ENCODE results near the gene PTPRM.

The PTPRM gene

DNA sequence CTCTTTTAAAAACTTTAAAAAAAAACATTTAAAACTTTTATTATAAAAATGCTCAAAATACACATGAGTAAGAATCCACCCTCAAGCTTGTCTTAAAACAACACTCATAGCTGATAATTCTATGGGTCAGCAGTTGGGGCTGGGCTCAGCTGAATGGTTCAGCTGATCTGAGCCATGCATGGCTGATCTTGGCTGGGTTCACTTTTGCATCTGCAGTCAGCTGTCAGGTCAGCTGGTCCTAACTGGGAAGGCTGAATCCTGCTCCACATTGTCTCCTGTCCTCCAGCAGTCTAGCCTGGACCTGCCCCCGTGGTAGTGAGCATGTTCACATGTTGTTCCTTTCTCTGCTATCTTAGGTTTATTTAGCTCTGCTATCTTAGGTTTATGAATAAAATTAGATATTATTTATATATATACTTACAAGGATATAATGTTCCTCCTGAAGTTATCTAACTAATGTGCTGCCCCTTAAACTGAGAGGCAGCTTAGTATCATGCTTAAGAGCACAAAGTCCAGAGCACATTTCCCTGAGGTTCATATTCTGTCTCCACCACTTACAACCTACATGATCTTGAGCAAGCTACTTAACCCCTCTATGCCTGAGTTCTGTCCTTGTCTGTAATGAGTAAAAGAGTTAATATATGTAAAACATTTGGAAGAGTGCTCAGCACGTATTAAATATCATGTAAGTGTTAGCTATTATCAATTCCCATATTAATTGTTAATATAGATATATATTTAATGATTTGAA lies 309.4 kb downstream of the PTPRM start:
- intact Hi-C loops (cut with micrococcal nuclease): no loop called here
- Mint-ChIP-seq H3K27me3 (no peaks in the 10 kb centered on the region), H3K4me3 (no peak overlapping the region), H3K4me1 (ENCODE audit: low read depth) (no peaks in the 10 kb centered on the region), H3K36me3 (ENCODE audit: low read depth) (no peaks in the 10 kb centered on the region), H3K27ac (no peak overlapping the region), H3K9me3 (no peaks in the 10 kb centered on the region)

DNA sequence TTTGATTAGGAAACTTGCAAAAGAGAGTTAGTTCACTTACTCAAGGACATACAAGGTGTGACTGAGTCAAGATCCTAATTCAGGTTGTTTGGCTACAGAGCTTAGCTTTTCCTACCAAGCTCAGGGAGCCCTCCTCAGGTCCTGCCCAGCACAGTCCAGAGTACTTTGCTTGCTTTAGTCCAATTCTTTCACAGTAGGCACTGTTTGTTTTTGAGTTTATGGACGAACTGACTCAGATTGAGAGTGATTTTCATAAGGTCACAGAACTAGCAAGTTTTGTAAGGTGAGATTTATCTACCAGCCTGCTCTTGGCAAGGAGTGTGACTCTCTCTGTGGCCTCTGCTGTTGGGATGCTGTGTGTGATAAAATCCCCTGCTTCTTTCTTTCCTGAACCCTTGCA lies 310.5 kb downstream of the PTPRM start:
- intact Hi-C loops (cut with micrococcal nuclease): no loop called here
- no peak overlapping the region for H3K27ac Mint-ChIP-seq
- no peaks in the 10 kb centered on the region for H3K27me3 Mint-ChIP-seq
- H3K9me3 Mint-ChIP-seq: no peaks in the 10 kb centered on the region
- no peak overlapping the region for H3K4me3 Mint-ChIP-seq
- H3K36me3 Mint-ChIP-seq (ENCODE audit: low read depth): no peaks in the 10 kb centered on the region
- H3K4me1 Mint-ChIP-seq (ENCODE audit: low read depth): no peaks in the 10 kb centered on the region

DNA sequence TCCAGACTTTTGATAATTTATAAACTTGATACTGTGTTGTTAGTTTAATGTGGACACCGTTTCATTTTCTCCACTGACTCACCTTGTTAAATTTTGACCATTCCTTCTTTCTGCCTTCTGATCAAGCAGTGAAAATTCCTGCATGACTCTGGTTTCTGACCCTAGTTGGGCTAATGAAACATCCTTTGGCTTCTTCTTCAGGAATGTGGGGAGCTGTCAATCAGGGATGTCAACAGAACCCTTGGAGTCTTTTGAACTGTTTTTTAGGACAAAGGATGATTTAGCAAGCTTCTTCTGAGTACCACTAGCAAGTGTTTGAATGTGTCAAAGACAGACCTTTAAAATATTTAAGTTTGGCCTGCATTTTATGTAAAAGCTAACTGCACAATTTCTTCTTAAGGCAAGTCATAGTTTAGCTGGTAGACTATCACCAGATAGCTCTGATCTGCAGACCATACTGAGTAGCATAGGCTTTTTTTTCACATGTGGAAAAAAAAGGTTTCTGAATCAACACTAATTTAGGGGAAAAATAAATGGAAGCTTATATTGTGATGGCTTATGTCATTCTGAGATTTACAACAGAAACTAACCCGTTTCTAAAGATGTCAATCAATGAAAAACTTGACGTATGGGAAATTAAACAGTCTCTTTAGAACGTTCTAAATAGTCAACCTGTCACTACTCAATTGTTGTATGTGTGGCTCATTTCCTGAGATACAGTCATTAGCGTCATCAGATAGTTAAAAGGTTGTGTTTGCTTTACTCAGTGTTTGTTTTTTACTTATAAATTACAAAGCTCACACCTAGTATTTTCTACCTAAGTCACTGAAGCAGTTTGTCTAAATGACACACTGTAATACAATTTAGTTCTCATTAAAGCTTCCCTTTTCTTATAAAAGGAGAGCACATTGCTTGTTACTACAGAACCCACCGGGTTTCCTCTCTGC lies 311.4 kb downstream of the PTPRM start:
- Mint-ChIP-seq H3K36me3 (ENCODE audit: low read depth) (no peaks in the 10 kb centered on the region), H3K27ac (no peak overlapping the region), H3K4me1 (ENCODE audit: low read depth) (no peaks in the 10 kb centered on the region), H3K4me3 (no peak overlapping the region), H3K9me3 (no peaks in the 10 kb centered on the region), H3K27me3 (no peaks in the 10 kb centered on the region)
- intact Hi-C loops (cut with micrococcal nuclease): no loop called here

DNA sequence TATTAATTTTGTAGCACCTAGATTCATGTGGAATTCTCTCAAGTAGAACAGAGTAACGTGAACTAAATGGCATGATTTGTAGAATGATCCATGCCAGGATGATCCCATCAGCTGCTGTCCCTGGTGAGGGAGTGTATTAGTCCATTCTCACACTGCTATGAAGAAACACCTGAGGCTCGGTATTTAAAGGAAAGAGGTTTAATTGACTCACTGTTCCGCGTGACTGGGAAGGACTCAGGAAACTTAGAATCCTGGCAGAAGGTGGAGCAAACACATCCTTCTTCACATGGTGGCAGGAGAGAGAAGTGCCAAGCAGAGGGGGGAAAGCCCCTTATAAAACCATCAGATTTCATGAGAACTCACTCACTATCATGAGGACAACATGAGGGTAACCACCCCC lies 312.6 kb downstream of the PTPRM start:
- Mint-ChIP-seq H3K27me3 (no peaks in the 10 kb centered on the region), H3K27ac (no peak overlapping the region), H3K36me3 (ENCODE audit: low read depth) (no peaks in the 10 kb centered on the region), H3K9me3 (no peaks in the 10 kb centered on the region), H3K4me1 (ENCODE audit: low read depth) (no peaks in the 10 kb centered on the region), H3K4me3 (no peak overlapping the region)
- intact Hi-C loops (cut with micrococcal nuclease): no loop called here

DNA sequence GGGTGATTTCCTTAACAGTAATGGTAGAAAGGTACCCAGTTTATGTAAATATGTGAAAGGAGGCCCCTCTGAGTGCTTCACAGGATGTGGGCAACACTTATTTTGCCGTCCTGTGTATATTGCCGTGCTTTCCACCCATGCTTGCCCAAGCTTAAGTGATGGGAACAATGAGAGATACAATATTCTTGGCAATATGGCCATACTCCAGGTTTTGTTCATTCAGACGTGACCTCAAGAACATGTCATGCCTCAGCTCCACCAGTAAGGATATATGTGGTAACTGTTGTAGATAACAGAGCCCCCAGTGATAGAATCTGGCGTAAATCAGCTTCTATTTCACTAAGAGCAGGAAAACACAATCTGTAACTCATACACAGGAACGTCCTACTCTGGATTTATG lies 318.7 kb downstream of the PTPRM start:
- intact Hi-C loops (cut with micrococcal nuclease): no loop called here
- Mint-ChIP-seq H3K4me1 (ENCODE audit: low read depth) (no peaks in the 10 kb centered on the region), H3K36me3 (ENCODE audit: low read depth) (no peaks in the 10 kb centered on the region), H3K4me3 (no peak overlapping the region), H3K9me3 (no peaks in the 10 kb centered on the region), H3K27ac (no peak overlapping the region), H3K27me3 (no peaks in the 10 kb centered on the region)

DNA sequence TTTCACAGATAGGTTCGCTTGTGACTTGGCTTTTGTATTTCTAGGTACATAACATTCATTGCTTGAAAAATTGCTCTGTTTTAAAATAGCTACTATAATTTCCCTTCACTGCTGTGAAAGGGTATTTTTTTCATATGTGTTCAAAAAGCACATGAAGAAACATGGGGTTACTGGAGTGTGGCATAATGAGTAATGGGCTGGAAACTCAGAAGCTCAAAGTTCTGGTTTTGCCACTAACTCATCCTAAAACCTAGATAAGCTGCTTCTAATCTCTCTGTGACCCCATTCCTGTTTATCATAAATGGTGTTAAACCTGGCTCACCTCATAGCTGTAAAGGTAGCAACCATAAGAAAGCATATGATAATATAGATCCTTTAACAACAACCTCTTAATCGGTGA lies 319.3 kb downstream of the PTPRM start:
- H3K36me3 Mint-ChIP-seq (ENCODE audit: low read depth): no peaks in the 10 kb centered on the region
- H3K27ac Mint-ChIP-seq: no peak overlapping the region
- intact Hi-C loops (cut with micrococcal nuclease): no loop called here

DNA sequence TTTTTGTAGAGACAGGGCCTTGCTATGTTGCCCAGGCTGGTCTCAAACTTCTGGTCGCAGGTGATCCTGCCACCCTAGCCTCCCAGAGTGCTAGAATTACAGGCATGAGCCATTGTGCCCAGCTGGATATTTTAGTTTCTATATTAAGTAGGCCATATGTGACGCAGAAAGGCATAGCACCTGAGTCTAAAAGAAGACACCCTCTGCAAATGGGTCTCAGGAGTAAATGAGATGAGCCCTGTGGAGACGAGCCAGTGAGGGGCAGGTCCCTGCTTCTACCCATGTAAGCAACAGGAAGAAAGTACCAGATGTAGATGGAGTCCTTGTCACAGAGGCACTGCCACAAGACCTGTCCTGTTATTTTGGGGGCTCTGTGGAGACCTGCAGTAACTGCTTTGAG lies 322.4 kb downstream of the PTPRM start:
- Mint-ChIP-seq H3K27ac (no peak overlapping the region), H3K4me1 (ENCODE audit: low read depth) (no peaks in the 10 kb centered on the region), H3K27me3 (no peaks in the 10 kb centered on the region), H3K36me3 (ENCODE audit: low read depth) (no peaks in the 10 kb centered on the region), H3K9me3 (no peaks in the 10 kb centered on the region), H3K4me3 (no peak overlapping the region)
- intact Hi-C loops (cut with micrococcal nuclease): no loop called here

More for the DNA sequence above, 319.3 kb downstream of the PTPRM start:
- Mint-ChIP-seq H3K27me3 (no peaks in the 10 kb centered on the region), H3K4me1 (ENCODE audit: low read depth) (no peaks in the 10 kb centered on the region), H3K9me3 (no peaks in the 10 kb centered on the region), H3K4me3 (no peak overlapping the region)

DNA sequence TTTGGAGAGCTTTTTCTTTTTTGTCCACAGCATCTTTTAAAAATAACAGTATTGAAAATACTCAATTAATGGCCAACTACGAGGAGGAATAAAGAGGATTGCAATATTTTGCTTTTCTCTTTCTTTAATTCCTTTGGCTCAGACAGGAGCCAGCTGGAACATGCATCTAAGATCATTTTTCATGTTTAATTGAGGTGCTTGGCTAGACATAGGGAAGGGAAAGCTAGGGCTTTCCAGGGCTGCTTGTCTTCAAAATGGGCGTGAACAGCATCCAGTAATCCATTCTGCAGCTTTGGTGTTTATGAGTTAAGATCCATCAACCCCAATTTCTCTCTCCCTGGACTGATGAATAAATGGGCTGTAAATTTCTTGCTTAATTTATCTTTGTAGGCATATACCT lies 323.0 kb downstream of the PTPRM start:
- H3K36me3 Mint-ChIP-seq (ENCODE audit: low read depth): no peaks in the 10 kb centered on the region
- no peaks in the 10 kb centered on the region for H3K27me3 Mint-ChIP-seq
- H3K9me3 Mint-ChIP-seq: no peaks in the 10 kb centered on the region
- no peak overlapping the region for H3K4me3 Mint-ChIP-seq
- intact Hi-C loops (cut with micrococcal nuclease): no loop called here
- no peaks in the 10 kb centered on the region for H3K4me1 Mint-ChIP-seq (ENCODE audit: low read depth)
- no peak overlapping the region for H3K27ac Mint-ChIP-seq

DNA sequence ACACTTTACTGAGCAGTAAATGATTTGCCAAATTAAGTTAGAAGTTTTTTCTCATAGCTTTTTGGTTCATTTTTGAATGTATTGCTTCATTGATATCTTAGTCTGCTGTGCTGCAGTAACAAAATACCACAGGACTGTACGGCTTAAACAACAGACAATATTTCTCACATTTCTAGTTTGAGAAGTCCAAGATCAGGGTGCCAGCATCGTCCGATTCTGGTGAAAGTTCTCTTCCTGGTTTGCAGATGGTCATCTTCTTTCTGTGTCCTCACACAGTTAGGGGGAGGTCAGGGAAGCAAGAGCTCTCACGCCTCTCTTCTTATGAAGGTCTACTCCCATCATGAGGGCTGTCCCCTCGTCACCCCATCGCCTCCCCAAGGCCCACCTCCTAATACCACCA lies 325.4 kb downstream of the PTPRM start:
- Mint-ChIP-seq H3K27me3 (no peaks in the 10 kb centered on the region), H3K4me1 (ENCODE audit: low read depth) (no peaks in the 10 kb centered on the region), H3K27ac (no peak overlapping the region), H3K9me3 (no peaks in the 10 kb centered on the region), H3K36me3 (ENCODE audit: low read depth) (no peaks in the 10 kb centered on the region), H3K4me3 (no peak overlapping the region)
- intact Hi-C loops (cut with micrococcal nuclease): no loop called here

DNA sequence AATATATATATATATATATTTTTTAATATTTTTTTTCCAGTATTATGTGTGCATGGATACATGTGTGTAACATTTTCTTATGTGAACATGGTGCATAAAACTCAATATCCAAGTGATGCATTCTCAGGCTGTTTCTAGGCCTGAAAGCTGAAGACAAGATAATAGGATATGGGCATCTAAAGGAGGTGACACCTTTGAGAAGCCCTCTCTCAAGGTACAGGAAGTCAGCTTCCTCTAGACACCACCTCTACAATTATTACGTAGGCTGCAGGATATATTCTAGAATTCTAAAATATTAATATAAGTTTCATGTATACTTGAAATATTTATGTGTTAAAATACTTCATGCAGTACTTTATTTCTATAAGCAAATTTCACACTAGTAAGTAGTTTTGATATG lies 327.5 kb downstream of the PTPRM start:
- no peak overlapping the region for H3K4me3 Mint-ChIP-seq
- H3K36me3 Mint-ChIP-seq (ENCODE audit: low read depth): no peaks in the 10 kb centered on the region
- intact Hi-C loops (cut with micrococcal nuclease): no loop called here
- no peaks in the 10 kb centered on the region for H3K9me3 Mint-ChIP-seq
- no peaks in the 10 kb centered on the region for H3K27me3 Mint-ChIP-seq
- no peaks in the 10 kb centered on the region for H3K4me1 Mint-ChIP-seq (ENCODE audit: low read depth)
- H3K27ac Mint-ChIP-seq: no peak overlapping the region

DNA sequence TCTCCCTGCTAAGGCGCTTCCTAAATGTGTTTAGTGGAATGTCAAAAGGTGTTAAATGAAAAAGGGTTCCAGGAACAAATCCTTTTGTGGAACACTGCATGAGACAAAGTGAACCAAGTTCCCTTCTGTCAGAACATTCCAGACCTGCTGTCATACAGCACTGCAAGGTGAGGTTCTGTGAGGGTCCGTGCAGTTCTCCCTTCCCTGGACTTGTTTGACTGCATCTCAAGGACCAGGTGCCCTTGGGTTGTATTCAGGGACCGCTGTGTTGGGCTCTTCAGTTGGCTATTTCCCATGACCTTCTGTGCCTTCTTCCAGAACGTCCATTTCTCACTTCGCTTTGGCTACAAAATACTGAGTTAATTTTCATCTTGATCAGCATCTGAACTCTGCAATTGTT lies 328.2 kb downstream of the PTPRM start:
- Mint-ChIP-seq H3K9me3 (no peaks in the 10 kb centered on the region), H3K27me3 (no peaks in the 10 kb centered on the region), H3K36me3 (ENCODE audit: low read depth) (no peaks in the 10 kb centered on the region), H3K27ac (no peak overlapping the region), H3K4me1 (ENCODE audit: low read depth) (no peaks in the 10 kb centered on the region), H3K4me3 (no peak overlapping the region)
- intact Hi-C loops (cut with micrococcal nuclease): no loop called here

DNA sequence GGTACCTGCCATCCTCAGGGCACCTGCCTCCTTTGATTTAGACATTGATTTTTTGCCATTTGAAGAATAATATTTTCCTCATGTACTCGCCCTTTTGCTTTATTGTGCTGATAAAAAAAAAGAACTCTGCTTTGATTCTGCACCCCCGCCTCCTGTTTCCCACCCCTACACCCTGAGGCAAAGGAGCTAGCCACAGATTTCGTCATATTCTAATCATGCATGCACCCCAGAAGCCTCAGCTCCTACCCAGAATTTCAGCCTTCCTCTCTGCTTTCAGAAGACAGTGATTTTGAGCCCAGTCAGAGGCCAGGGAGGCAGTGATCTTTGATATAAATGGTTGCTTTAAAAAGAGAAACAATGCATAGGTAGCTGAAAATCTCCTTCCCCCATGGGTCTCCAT lies 329.0 kb downstream of the PTPRM start:
- no peak overlapping the region for H3K4me3 Mint-ChIP-seq
- no peaks in the 10 kb centered on the region for H3K4me1 Mint-ChIP-seq (ENCODE audit: low read depth)
- intact Hi-C loops (cut with micrococcal nuclease): no loop called here

DNA sequence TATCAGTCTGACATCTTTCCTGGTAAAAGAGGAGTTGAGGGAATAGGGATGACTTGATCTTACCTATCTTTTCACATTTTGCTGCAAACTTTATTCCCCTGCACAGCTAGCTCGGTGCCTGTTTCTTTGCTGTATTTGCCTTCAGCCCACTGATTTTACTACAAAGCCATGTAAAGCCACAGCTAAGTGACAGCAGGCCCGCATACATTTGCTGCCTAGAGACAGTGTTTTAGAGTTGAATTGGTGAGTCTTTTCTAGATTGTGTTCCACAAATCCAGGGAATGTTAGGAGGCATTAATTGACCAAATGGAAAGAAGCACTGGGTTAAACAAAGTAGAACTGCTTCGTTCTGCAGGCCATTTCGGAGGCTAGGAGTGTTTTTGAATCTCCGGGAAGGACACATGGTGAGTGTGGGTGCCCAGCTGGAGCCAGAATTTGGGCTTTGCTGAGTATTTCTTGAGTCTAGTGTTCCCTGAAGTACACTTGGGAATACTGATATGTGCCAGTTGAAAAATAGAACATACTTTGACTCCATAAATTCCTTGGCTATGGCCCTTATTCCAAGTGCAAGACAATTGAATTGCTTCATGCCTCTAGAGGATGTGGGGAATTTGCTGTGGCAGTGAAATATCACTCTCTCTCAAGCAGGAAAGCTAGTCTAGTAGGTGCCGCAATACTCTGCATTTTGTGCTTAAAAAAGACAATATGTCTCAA lies 329.8 kb downstream of the PTPRM start:
- Mint-ChIP-seq H3K36me3 (ENCODE audit: low read depth) (no peaks in the 10 kb centered on the region), H3K4me3 (no peak overlapping the region), H3K9me3 (no peaks in the 10 kb centered on the region), H3K27me3 (no peaks in the 10 kb centered on the region), H3K4me1 (ENCODE audit: low read depth) (no peaks in the 10 kb centered on the region), H3K27ac (no peak overlapping the region)
- intact Hi-C loops (cut with micrococcal nuclease): no loop called here

More for the DNA sequence above, 329.0 kb downstream of the PTPRM start:
- no peaks in the 10 kb centered on the region for H3K9me3 Mint-ChIP-seq
- no peaks in the 10 kb centered on the region for H3K27me3 Mint-ChIP-seq
- no peaks in the 10 kb centered on the region for H3K36me3 Mint-ChIP-seq (ENCODE audit: low read depth)
- no peak overlapping the region for H3K27ac Mint-ChIP-seq

DNA sequence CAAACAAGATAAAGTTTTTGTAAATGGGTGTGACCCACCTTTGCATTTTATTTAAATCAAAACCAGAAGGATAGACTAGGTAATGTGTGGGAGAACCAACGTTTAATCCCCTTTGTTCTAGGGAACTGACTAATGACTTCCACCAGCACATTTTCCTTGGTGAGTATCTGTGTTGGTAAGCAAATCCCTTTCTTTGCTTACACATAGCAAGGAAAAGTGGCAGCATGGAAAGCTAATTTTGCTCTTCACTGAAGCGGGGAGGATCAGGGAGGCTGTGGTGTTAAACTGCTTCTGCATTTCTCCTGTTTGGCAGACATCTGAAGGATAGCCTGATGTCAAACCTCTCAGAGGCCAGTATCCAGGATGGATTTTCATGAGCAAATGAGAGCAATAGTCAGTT lies 331.1 kb downstream of the PTPRM start:
- H3K27ac Mint-ChIP-seq: no peak overlapping the region
- H3K4me1 Mint-ChIP-seq (ENCODE audit: low read depth): no peaks in the 10 kb centered on the region
- no peaks in the 10 kb centered on the region for H3K27me3 Mint-ChIP-seq
- no peaks in the 10 kb centered on the region for H3K9me3 Mint-ChIP-seq
- intact Hi-C loops (cut with micrococcal nuclease): no loop called here
- H3K4me3 Mint-ChIP-seq: no peak overlapping the region
- no peaks in the 10 kb centered on the region for H3K36me3 Mint-ChIP-seq (ENCODE audit: low read depth)
